Measurements from ENCODE around the gene CA4. TPM values are rescaled to one million over a fixed set of nuclear protein-coding genes. Genes with fewer than 3 reads are reported as not detected.

CA4 gene
- total RNA-seq, 1 donor from 2014 or later, result 12.9 TPM

DNA sequence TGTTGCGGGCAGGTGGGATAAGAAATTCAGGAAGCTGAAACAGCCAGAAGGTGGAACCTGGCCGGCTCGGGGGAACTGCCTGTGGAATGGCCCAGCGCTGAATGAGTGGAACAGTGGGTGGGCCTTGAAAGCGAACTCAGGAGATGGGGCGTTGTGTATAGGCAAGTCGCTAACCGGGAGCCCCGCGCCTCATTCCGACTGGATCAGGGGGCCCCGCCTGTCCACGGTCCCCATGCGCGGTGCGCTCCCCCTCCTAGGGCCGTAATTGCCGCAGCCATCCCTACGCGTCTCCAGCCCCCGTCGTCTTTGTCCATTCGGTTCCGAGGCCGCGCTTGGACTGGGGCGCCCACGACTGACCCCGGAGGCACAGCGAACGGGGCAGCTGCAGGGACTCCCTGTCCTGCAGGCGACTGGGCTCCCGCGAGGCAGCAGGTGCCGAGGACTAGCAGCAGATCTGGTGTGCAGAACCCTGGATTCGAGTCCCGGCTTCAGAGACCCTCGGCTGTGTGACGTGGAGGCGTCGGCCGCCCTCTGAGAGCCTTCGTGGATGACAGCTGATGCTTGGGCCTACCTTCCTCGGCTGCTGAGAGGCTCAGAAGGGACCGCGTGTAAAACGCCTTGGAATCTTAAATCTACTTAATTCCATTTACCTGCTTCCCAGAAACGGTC, 10.9 kb upstream of the CA4 start:
- peaks cover 67% of the 10 kb centered on the region for H3K4me1 ChIP-seq
- H3K4me3 ChIP-seq, result peak overlapping the region; percentile 53
- peaks cover 55% of the 10 kb centered on the region for H3K27me3 ChIP-seq (ENCODE audit: low read depth)
- intact Hi-C loops (cut with micrococcal nuclease), result loop anchor here (10.0 kb wide), 1 partner anchor 296 kb away; no protein-coding TSS in a partner anchor
- H3K27ac ChIP-seq (replicated peaks), result no peak overlapping the region
- no peaks in the 10 kb centered on the region for H3K9me3 ChIP-seq (replicated peaks)
- DNase-seq, result no peak
- TF ChIP-seq CTCF (IDR thresholded peaks at IDR 0.05; ENCODE audit: borderline replicate concordance), result no peak
- H3K36me3 ChIP-seq, result no peaks in the 10 kb centered on the region

- intact Hi-C loops (cut with micrococcal nuclease), result loop anchor here (10.0 kb wide), 1 partner anchor 295 kb away; no protein-coding TSS in a partner anchor
- DNase-seq, result peak; percentile 80
- peak; percentile 72 for TF ChIP-seq CTCF (IDR thresholded peaks at IDR 0.05; ENCODE audit: borderline replicate concordance)
- peaks cover 60% of the 10 kb centered on the region for H3K27me3 ChIP-seq (ENCODE audit: low read depth)
- H3K4me3 ChIP-seq, result peak overlapping the region; percentile 53
- H3K9me3 ChIP-seq (replicated peaks), result no peaks in the 10 kb centered on the region
- H3K27ac ChIP-seq (replicated peaks), result no peak overlapping the region
- H3K4me1 ChIP-seq, result peaks cover 59% of the 10 kb centered on the region
- no peaks in the 10 kb centered on the region for H3K36me3 ChIP-seq
Measured at GRCh38 chr17:60139438-60140285, 10.1 kb upstream of the CA4 start.

DNA sequence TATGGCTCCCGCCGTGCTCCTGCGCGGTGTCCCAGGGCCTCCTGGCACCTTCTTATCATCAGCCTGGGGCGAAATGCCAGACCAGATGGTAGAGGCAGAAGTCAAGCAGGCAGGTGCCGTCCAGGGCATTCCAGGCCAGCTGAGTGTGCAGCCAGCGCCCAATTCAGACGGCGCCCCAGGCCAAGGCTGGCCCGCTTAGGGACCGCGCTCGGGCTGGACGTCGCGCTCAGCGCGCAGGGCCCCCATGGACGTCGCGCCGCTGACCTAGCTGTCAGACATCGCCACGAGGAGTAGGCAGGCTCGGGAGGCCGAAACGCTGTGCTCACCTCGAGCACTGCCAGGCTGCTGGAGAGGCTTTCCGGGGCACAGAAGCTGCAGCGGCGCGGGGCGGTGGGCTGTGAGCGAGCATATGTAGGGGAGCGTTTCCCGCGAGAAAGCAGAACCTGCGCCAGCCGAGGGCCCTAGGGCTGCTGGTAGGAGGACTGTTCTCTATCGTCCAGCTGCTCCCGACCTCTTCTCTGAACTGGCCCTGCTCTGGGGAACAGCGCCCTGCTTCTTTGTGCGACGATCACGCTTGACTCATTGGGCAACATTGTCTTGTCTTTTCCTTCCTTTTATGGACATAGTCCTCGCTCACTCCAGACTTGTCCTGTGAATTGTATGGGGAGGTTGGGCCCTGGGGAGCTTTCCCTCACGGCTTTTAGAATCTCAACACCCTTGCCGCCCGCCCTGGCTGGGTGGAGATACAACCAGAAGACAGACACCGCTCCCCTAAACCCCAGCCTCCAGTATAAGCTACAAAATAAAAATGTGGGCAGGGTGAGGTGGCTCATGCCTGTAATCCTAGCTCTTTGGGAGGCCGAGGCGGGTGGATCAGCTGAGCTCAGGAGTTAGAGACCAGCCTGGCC, 8.4 kb upstream of the CA4 start:
- no peak for TF ChIP-seq CTCF (IDR thresholded peaks at IDR 0.05; ENCODE audit: borderline replicate concordance)
- no peaks in the 10 kb centered on the region for H3K36me3 ChIP-seq
- peaks cover 51% of the 10 kb centered on the region for H3K4me1 ChIP-seq
- no peak for DNase-seq
- no peaks in the 10 kb centered on the region for H3K9me3 ChIP-seq (replicated peaks)
- peaks cover 77% of the 10 kb centered on the region for H3K27me3 ChIP-seq (ENCODE audit: low read depth)
- no peak overlapping the region for H3K27ac ChIP-seq (replicated peaks)
- H3K4me3 ChIP-seq, result no peak overlapping the region
- intact Hi-C loops (cut with micrococcal nuclease), result no loop called here

DNA sequence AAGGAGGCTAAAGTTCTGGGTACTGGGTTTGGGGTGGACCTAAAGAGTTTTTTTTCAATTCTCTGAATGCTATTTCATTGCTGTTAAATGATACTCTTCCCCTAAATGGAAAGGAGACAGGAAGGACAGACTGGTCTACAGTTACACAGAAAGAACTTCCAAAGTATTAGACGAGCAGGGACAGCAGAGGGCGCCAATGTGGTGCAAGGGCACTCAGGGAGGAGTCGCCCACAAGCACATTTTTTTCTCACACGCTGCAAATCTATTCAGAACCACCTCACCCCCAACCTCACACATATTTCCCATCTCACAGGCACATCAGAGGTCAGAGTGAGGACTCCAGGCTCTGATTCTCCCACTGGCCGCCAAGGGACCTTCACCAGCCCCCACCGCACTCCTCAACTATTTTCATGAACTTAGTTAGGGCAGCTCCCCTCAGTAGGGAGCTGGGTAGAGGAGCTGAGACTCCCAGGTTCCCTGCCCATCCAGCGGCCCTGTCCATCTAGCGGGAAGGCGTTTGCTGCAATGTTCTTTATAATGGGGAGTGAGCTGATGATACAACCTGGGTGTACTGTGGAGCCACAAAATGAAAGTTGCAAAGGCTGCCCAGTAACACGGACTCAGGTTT, 6.8 kb upstream of the CA4 start:
- Histone ChIP-seq H3K4me3 (peak overlapping the region; percentile 14), H3K27me3 (ENCODE audit: low read depth) (peaks cover 84% of the 10 kb centered on the region), H3K9me3 (replicated peaks) (no peaks in the 10 kb centered on the region), H3K27ac (replicated peaks) (peak overlapping the region; percentile 38), H3K4me1 (peaks cover 51% of the 10 kb centered on the region), H3K36me3 (no peaks in the 10 kb centered on the region)
- intact Hi-C loops (cut with micrococcal nuclease), result no loop called here
- peak; percentile 77 for TF ChIP-seq CTCF (IDR thresholded peaks at IDR 0.05; ENCODE audit: borderline replicate concordance)
- DNase-seq, result peak; percentile 76
